Neutrophil (primary cell): ENCODE data around the gene MAP3K15.

Experiments
- H3K27ac ChIP-seq: fragments of 200-600 bp; sonication (generic); 2 replicates; pipeline ENCODE4 v1.5.1; 2016; ENCODE audit warnings: mild to moderate bottlenecking, moderate library complexity
- H3K27me3 ChIP-seq: fragments of 200-600 bp; sonication (generic); 2 replicates; pipeline ENCODE4 v1.6.0; 2016; ENCODE audit warnings: mild to moderate bottlenecking
- H3K36me3 ChIP-seq: fragments of 200-600 bp; sonication (generic); 2 replicates; pipeline ENCODE4 v1.5.1; 2017
- H3K4me1 ChIP-seq, 2 experiments: fragments of 200-600 bp in 1 of 2; sonication (generic) in 1 of 2; 1 replicate in 1 of 2; 2 replicates in 1 of 2; pipeline versions ENCODE4 v1.5.1 to v1.6.1; 2013 to 2016; ENCODE audit warnings: low read depth in 1 of 2, low read length in 1 of 2, mild to moderate bottlenecking in 1 of 2, moderate library complexity in 1 of 2; ENCODE audit not compliant: control insufficient read depth in 1 of 2, insufficient read depth in 1 of 2
- H3K4me3 ChIP-seq, 2 experiments: fragments of 200-600 bp in 1 of 2; sonication (generic) in 1 of 2; 1 replicate in 1 of 2; 2 replicates in 1 of 2; pipeline ENCODE4 v1.5.1; 2013 to 2016; ENCODE audit warnings: low read depth in 1 of 2, low read length in 1 of 2, mild to moderate bottlenecking in 1 of 2, moderate library complexity in 1 of 2
- H3K9me3 ChIP-seq: fragments of 200-600 bp; sonication (generic); 2 replicates; pipeline ENCODE4 v1.5.1; 2016
- TF ChIP-seq, protein P1 (sequence below): fragments of 200-600 bp; sonication (generic); IDR thresholded peaks from 2 replicates; pipeline ENCODE4 v1.5.1; 2016; ENCODE audit warnings: antibody characterized with exemption

MAP3K15 gene

DNA sequence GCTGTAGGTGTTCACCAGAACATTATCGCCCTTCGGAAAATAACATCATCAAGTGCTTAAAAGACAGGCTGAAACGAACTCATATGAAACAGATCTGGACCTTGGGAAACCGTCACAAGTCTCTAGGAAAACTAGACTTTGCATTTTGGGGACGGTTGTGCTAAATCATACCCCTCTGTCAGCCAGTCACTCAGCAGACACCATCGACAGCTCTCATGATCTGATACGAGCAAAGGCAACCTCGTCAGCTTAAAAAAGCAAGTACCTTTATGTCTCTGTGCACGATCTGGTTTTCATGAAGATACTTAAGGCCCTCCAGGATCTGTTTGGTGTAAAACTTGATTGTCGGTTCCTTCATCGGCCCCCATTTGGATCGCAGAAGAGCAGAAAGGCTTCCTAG, 123.2 kb downstream of the MAP3K15 start:
- no peak overlapping the region for H3K27ac ChIP-seq
- TF ChIP-seq, protein P1, sequence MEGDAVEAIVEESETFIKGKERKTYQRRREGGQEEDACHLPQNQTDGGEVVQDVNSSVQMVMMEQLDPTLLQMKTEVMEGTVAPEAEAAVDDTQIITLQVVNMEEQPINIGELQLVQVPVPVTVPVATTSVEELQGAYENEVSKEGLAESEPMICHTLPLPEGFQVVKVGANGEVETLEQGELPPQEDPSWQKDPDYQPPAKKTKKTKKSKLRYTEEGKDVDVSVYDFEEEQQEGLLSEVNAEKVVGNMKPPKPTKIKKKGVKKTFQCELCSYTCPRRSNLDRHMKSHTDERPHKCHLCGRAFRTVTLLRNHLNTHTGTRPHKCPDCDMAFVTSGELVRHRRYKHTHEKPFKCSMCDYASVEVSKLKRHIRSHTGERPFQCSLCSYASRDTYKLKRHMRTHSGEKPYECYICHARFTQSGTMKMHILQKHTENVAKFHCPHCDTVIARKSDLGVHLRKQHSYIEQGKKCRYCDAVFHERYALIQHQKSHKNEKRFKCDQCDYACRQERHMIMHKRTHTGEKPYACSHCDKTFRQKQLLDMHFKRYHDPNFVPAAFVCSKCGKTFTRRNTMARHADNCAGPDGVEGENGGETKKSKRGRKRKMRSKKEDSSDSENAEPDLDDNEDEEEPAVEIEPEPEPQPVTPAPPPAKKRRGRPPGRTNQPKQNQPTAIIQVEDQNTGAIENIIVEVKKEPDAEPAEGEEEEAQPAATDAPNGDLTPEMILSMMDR, result no peak

DNA sequence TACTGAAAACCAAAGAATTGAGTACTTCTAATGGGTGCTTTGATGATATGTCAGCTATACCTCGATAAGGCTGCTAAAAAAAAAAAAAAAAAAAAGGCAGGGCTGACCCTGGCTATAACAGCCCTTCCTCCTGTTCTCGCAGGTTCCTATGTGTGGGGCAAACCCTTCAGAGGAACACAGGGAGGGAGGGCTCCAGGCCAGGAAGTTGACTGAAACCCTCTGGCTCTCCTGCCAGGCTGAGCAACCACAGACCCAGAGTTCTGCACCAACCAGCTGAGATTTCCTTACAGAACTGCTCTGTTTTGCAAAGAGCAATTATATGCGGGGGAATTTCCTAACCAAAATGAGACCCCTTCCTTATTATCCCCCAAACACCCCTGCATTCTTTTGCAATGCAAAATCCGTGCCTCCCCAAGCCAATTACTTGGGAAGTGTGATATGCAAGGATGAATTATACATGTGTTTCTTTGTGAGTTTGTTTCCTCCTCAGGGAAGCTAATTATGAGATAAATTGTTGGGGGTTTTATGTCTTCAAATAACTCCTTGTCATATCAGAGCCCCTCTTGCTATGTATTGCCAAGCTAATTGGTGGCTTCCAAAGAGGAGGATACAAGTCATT, 126.0 kb downstream of the MAP3K15 start:
- Histone ChIP-seq H3K36me3 (no peaks in the 10 kb centered on the region), H3K4me3 (no peak overlapping the region), H3K27me3 (no peaks in the 10 kb centered on the region), H3K27ac (no peak overlapping the region), H3K9me3 (no peaks in the 10 kb centered on the region), H3K4me1 (peaks cover 0 to 3% of the 10 kb centered on the region in 2 experiments)
- TF ChIP-seq, protein P1, result no peak

More for the DNA sequence above, 123.2 kb downstream of the MAP3K15 start:
- Histone ChIP-seq H3K27me3 (no peaks in the 10 kb centered on the region), H3K9me3 (no peaks in the 10 kb centered on the region), H3K4me1 (peaks cover 0 to 3% of the 10 kb centered on the region in 2 experiments), H3K36me3 (no peaks in the 10 kb centered on the region), H3K4me3 (no peak overlapping the region)

DNA sequence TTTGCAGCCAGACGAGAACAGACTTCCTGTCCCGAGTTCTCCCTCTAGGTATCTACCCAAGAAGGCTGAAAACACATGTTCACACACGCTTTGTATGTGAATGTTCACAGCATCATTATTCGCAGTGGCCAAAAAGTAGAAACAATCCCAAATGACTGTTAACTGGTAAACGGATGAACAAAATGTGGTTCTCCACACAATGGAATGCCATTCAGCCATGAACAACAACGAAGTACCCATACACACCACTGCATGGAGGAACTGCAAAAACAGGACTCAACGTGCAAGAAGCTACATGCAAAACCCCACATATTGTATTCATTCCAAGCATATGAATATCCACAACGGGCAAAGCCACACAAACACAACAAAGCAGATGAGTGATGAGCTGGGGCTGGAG, 126.6 kb downstream of the MAP3K15 start:
- H3K4me3 ChIP-seq, result no peak overlapping the region
- TF ChIP-seq, protein P1, result no peak
- H3K4me1 ChIP-seq, result peaks cover 0 to 3% of the 10 kb centered on the region in 2 experiments
- H3K36me3 ChIP-seq, result no peaks in the 10 kb centered on the region
- no peaks in the 10 kb centered on the region for H3K27me3 ChIP-seq
- no peak overlapping the region for H3K27ac ChIP-seq
- no peaks in the 10 kb centered on the region for H3K9me3 ChIP-seq

DNA sequence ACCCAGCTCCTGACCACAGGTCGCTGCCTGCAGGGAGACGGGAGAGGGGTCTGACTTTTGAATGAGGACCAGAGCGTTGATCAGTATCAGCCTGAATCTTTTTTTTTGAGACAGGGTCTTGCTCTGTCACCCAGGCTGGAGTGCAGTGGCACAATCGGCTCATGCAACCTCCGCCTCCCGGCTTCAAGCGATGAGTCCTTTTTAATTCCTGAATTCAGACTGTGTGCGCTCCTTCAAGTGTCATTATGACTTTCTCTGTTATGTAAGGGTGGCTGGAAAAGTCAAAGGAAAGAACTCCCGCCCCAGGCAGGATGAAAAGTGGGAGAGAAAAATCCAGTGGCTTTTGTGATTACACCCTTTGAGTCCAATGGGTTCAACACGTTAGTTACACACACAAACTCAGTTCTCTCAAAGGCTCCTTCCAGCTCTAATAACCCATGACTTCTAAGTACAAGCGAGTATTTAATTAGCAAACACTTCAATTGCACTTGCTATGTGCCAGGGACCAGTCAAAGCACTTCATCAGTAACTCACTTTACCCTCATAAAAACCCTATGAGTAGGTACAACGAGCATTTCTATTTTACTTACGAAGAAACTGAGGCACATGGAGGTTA, 127.1 kb downstream of the MAP3K15 start:
- TF ChIP-seq, protein P1, result no peak
- no peaks in the 10 kb centered on the region for H3K9me3 ChIP-seq
- no peaks in the 10 kb centered on the region for H3K36me3 ChIP-seq

DNA sequence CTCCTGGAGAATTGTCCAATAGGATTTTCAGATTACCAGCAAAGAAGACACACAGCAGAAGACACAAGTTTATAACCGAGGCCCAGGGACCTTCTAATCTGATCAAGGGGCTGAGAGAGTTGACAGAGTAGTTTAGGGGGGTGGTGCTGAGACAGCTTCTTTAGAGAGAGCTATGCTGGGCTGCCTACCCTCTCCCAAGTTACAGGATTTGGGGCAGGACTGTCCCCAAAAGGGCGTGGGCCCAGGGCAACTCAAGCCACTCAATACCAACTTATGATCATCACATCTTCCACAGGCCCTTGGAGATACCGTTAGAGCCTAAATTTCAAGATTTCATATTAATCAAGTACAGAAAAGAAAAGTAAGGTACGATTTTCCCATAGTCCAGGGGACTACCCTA, 128.6 kb downstream of the MAP3K15 start:
- Histone ChIP-seq H3K27me3 (no peaks in the 10 kb centered on the region), H3K4me3 (no peak overlapping the region), H3K9me3 (no peaks in the 10 kb centered on the region), H3K27ac (no peak overlapping the region), H3K36me3 (no peaks in the 10 kb centered on the region), H3K4me1 (peaks cover 10 to 17% of the 10 kb centered on the region in 2 experiments)
- TF ChIP-seq, protein P1, result no peak

More for the DNA sequence above, 127.1 kb downstream of the MAP3K15 start:
- Histone ChIP-seq H3K27ac (no peak overlapping the region), H3K27me3 (no peaks in the 10 kb centered on the region), H3K4me1 (peaks cover 2 to 3% of the 10 kb centered on the region in 2 experiments), H3K4me3 (no peak overlapping the region)
